Measurements from ENCODE around the gene ULK1. TPM values are rescaled to one million over a fixed set of nuclear protein-coding genes. Genes with fewer than 3 reads are reported as not detected.
A peak's percentile ranks its signal among the peaks of the same experiment; 100 is the strongest.

ULK1 gene
- total RNA-seq, 2 donors from 2014 or later, result 14.7 to 21.5 TPM

GRCh38 chr12:131856366-131857097 is 37.9 kb upstream of the ULK1 start:
- no peak for ATAC-seq (replicated peaks)
- Mint-ChIP-seq H3K36me3 (ENCODE audit: low read depth) (no peaks in the 10 kb centered on the region), H3K4me3 (no peak overlapping the region), H3K9me3 (no peaks in the 10 kb centered on the region), H3K27me3 (peaks cover 7% of the 10 kb centered on the region), H3K4me1 (no peaks in the 10 kb centered on the region), H3K27ac (peak overlapping the region; percentile 25)

- no peaks in the 10 kb centered on the region for H3K36me3 Mint-ChIP-seq (ENCODE audit: low read depth)
- peaks cover 7% of the 10 kb centered on the region for H3K27me3 Mint-ChIP-seq
- ATAC-seq (replicated peaks), result no peak
- no peak overlapping the region for H3K4me3 Mint-ChIP-seq
- H3K9me3 Mint-ChIP-seq, result no peaks in the 10 kb centered on the region
- no peak overlapping the region for H3K27ac Mint-ChIP-seq
- H3K4me1 Mint-ChIP-seq, result no peaks in the 10 kb centered on the region
These were observed 36.2 kb upstream of the ULK1 start for GRCh38 chr12:131857908-131858850.

GRCh38 chr12:131860472-131861260 is 33.8 kb upstream of the ULK1 start:
- Mint-ChIP-seq H3K4me3 (peak overlapping the region; percentile 53), H3K27ac (peak overlapping the region; percentile 47)
- ATAC-seq (replicated peaks), result peak; percentile 58

GRCh38 chr12:131861261-131862083 is 33.0 kb upstream of the ULK1 start:
- no peak for ATAC-seq (replicated peaks)
- Mint-ChIP-seq H3K4me3 (peak overlapping the region; percentile 53), H3K36me3 (ENCODE audit: low read depth) (no peaks in the 10 kb centered on the region), H3K9me3 (no peaks in the 10 kb centered on the region), H3K27me3 (peaks cover under 1% of the 10 kb centered on the region), H3K4me1 (no peaks in the 10 kb centered on the region), H3K27ac (peak overlapping the region; percentile 47)

More at GRCh38 chr12:131860472-131861260, 33.8 kb upstream of the ULK1 start:
- Mint-ChIP-seq H3K36me3 (ENCODE audit: low read depth) (no peaks in the 10 kb centered on the region), H3K9me3 (no peaks in the 10 kb centered on the region), H3K4me1 (no peaks in the 10 kb centered on the region), H3K27me3 (peaks cover 7% of the 10 kb centered on the region)

- no peaks in the 10 kb centered on the region for H3K9me3 Mint-ChIP-seq
- no peaks in the 10 kb centered on the region for H3K36me3 Mint-ChIP-seq (ENCODE audit: low read depth)
- H3K27me3 Mint-ChIP-seq, result no peaks in the 10 kb centered on the region
- no peak overlapping the region for H3K27ac Mint-ChIP-seq
- no peak for ATAC-seq (replicated peaks)
- H3K4me3 Mint-ChIP-seq, result no peak overlapping the region
- no peaks in the 10 kb centered on the region for H3K4me1 Mint-ChIP-seq
These were observed 32.4 kb upstream of the ULK1 start for GRCh38 chr12:131862084-131862441.

GRCh38 chr12:131862600-131862993 is 31.8 kb upstream of the ULK1 start:
- H3K4me3 Mint-ChIP-seq, result no peak overlapping the region
- H3K27me3 Mint-ChIP-seq, result no peaks in the 10 kb centered on the region
- H3K9me3 Mint-ChIP-seq, result no peaks in the 10 kb centered on the region
- ATAC-seq (replicated peaks), result no peak
- H3K27ac Mint-ChIP-seq, result no peak overlapping the region
- H3K4me1 Mint-ChIP-seq, result no peaks in the 10 kb centered on the region
- H3K36me3 Mint-ChIP-seq (ENCODE audit: low read depth), result no peaks in the 10 kb centered on the region

GRCh38 chr12:131862994-131863710 is 31.3 kb upstream of the ULK1 start:
- no peaks in the 10 kb centered on the region for H3K27me3 Mint-ChIP-seq
- no peak overlapping the region for H3K4me3 Mint-ChIP-seq
- no peak for ATAC-seq (replicated peaks)
- no peak overlapping the region for H3K27ac Mint-ChIP-seq
- H3K36me3 Mint-ChIP-seq (ENCODE audit: low read depth), result no peaks in the 10 kb centered on the region
- H3K9me3 Mint-ChIP-seq, result no peaks in the 10 kb centered on the region
- H3K4me1 Mint-ChIP-seq, result no peaks in the 10 kb centered on the region

GRCh38 chr12:131863711-131864396 is 30.6 kb upstream of the ULK1 start:
- no peak for ATAC-seq (replicated peaks)

GRCh38 chr12:131864469-131864868 is 30.0 kb upstream of the ULK1 start:
- H3K27ac Mint-ChIP-seq, result no peak overlapping the region

More at GRCh38 chr12:131863711-131864396, 30.6 kb upstream of the ULK1 start:
- Mint-ChIP-seq H3K9me3 (no peaks in the 10 kb centered on the region), H3K27me3 (no peaks in the 10 kb centered on the region), H3K36me3 (ENCODE audit: low read depth) (no peaks in the 10 kb centered on the region), H3K27ac (no peak overlapping the region), H3K4me1 (no peaks in the 10 kb centered on the region), H3K4me3 (no peak overlapping the region)

GRCh38 chr12:131865180-131865875 is 29.1 kb upstream of the ULK1 start:
- Mint-ChIP-seq H3K27ac (no peak overlapping the region), H3K36me3 (ENCODE audit: low read depth) (no peaks in the 10 kb centered on the region), H3K4me1 (no peaks in the 10 kb centered on the region), H3K9me3 (no peaks in the 10 kb centered on the region), H3K27me3 (no peaks in the 10 kb centered on the region), H3K4me3 (no peak overlapping the region)
- no peak for ATAC-seq (replicated peaks)

More at GRCh38 chr12:131864469-131864868, 30.0 kb upstream of the ULK1 start:
- H3K9me3 Mint-ChIP-seq, result no peaks in the 10 kb centered on the region
- ATAC-seq (replicated peaks), result no peak
- H3K4me3 Mint-ChIP-seq, result no peak overlapping the region
- no peaks in the 10 kb centered on the region for H3K27me3 Mint-ChIP-seq
- no peaks in the 10 kb centered on the region for H3K4me1 Mint-ChIP-seq
- no peaks in the 10 kb centered on the region for H3K36me3 Mint-ChIP-seq (ENCODE audit: low read depth)

GRCh38 chr12:131867471-131867870 is 27.0 kb upstream of the ULK1 start:
- H3K27me3 Mint-ChIP-seq, result no peaks in the 10 kb centered on the region
- ATAC-seq (replicated peaks), result no peak
- no peak overlapping the region for H3K4me3 Mint-ChIP-seq
- H3K36me3 Mint-ChIP-seq (ENCODE audit: low read depth), result no peaks in the 10 kb centered on the region
- no peaks in the 10 kb centered on the region for H3K9me3 Mint-ChIP-seq
- H3K27ac Mint-ChIP-seq, result no peak overlapping the region
- H3K4me1 Mint-ChIP-seq, result no peaks in the 10 kb centered on the region

GRCh38 chr12:131867891-131868675 is 26.3 kb upstream of the ULK1 start:
- H3K4me3 Mint-ChIP-seq, result no peak overlapping the region
- H3K27ac Mint-ChIP-seq, result no peak overlapping the region
- no peaks in the 10 kb centered on the region for H3K4me1 Mint-ChIP-seq
- no peaks in the 10 kb centered on the region for H3K36me3 Mint-ChIP-seq (ENCODE audit: low read depth)
- no peak for ATAC-seq (replicated peaks)
- no peaks in the 10 kb centered on the region for H3K9me3 Mint-ChIP-seq
- H3K27me3 Mint-ChIP-seq, result no peaks in the 10 kb centered on the region
